Measurements from ENCODE around the gene CCDC60.

The CCDC60 gene, protein sequence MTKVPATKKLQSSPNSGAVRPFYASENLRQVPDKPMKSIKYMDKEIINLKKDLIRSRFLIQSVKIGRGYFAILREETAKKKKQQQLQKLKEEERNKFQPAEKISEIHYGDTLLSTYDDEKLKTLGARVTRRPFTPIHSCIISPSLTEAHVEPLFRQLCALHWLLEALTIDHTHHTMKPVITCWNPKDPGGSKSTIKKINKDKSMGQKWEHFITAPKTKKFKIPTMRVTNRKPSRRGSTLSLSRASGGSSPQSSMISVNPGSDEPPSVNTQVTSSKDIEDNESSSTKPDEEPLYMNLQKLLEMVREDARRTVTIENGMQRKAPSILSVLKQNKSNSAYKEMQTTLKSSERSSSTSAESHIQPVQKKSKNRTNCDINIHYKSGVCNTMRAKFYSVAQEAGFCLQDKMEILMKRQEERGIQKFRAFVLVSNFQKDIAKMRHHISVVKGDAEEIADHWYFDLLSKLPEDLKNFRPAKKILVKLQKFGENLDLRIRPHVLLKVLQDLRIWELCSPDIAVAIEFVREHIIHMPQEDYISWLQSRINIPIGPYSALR

GRCh38 chr12:119334430-119335170 is at the start of gene CCDC60:
Gene CCDC60, plus strand, starts transcription at chr12:119334729. Its CDS starts 448 bp downstream, at chr12:119335177.
- DNase-seq: no peak

DNA sequence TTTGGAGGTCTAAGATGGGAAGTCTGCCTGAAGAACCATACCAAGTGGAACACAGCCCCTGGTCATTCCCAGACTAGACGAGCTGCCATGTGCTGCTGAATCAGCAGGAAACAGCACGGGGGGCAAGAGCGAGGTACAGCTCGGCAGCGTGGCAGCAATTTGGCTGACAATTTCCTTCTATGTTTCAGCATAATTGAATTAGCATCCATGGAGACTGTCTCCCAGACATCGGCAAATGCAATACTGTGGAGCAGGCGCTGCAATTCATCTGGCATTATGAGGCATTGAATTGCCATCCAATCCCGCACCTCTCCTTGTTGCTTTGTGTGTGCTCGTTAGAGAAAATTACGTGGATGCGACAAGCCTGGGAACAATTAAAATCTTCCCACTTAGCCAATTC is 46.0 kb upstream of the CCDC60 start:
- no peak for DNase-seq

- DNase-seq: no peak
These were observed 41.5 kb upstream of the CCDC60 start for GRCh38 chr12:119292893-119293630.

GRCh38 chr12:119294211-119294610 is 40.3 kb upstream of the CCDC60 start:
- DNase-seq: no peak

GRCh38 chr12:119296535-119296934 is 38.0 kb upstream of the CCDC60 start:
- no peak for DNase-seq

DNA sequence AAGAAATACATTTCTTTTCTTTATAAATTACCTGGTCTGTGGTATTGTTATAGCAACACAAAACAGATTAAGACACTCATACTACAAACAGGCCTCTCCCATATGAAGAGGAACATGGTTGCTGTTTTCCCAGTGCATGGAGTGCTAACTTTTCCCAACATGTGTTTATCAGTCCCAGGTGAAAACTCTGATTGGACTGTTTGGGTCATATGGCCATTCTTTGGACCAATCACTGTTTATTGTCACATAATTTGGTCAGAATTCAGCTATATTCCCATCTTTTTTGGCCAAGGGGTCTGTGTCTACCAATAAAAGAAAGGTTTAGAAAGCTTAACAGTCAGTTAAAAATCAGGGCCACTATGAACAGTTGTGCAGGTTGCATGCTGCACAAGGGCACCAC is 35.4 kb upstream of the CCDC60 start:
- DNase-seq: no peak

GRCh38 chr12:119301379-119301778 is 33.1 kb upstream of the CCDC60 start:
- no peak for DNase-seq

DNA sequence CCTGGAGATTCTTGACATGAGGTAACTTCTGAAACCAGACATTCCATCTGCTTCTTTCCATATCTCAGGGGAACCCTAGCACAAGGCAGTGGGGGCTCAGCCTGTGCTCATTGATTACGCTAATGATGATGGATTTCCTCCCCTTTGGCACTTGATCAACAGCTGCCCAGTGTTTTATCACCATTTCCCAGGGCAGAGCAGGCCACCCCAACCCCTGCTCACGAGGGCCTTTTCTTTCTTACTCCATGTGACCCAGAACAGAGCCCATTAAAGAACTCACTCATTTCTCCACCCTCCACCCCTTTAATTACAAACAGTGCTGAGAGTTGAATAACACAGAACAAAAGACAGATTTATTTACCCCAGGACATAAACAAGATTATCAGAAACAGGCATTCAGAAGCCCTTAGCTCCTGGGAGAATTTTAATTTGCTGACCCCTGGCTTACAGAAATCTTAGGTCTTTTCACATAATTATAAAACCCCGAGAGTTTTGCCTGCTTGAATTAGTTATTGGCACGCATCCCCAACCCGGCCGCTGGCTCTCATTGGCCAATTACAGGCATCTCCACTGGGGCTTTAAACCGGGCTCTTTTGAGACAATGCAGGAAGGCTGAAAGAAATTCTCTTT is 32.0 kb upstream of the CCDC60 start:
- DNase-seq: no peak

GRCh38 chr12:119306593-119306992 is 27.9 kb upstream of the CCDC60 start:
- no peak for DNase-seq

GRCh38 chr12:119307747-119308146 is 26.8 kb upstream of the CCDC60 start:
- no peak for DNase-seq

- DNase-seq: no peak
These were observed 25.6 kb upstream of the CCDC60 start for GRCh38 chr12:119308708-119309456.

DNA sequence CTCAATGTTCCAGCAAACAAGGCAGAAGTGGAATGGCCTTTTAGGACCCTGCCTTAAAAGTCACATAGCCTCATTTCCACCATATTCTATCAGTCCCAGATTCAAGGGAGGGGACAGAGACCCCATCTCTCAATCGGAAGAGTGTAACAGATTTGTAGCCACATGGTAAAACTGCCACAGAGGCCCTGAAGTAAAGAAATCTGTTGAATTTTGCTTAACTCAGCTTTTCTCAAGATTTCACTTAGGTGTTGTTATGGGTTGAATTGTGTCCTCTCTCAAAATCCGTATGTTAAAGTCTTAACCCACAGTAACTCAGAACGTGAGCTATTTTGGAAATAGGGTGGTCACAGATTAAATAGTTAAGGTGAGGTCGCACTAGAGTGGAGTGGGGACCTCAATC is 22.7 kb upstream of the CCDC60 start:
- DNase-seq: no peak

DNA sequence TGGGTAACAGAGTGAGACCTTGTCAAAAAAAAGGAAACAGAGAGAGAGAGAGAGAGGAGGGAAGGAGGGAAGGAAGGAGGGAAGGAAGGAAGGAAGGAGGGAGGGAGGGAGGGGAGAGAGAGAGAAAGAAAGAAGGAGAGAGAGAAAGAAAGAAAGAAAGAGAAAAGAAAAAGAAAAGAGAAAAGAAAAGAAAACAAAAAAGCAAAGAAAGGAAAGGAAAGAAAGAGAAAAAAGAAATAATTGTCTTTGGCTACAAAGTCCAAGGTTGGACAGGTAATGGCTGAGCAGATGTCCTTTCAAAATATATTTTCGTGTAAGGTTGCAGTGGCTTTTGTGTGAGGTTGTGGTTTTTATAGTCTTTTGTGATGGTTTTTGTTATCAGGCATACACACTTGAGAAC is 21.6 kb upstream of the CCDC60 start:
- no peak for DNase-seq

DNA sequence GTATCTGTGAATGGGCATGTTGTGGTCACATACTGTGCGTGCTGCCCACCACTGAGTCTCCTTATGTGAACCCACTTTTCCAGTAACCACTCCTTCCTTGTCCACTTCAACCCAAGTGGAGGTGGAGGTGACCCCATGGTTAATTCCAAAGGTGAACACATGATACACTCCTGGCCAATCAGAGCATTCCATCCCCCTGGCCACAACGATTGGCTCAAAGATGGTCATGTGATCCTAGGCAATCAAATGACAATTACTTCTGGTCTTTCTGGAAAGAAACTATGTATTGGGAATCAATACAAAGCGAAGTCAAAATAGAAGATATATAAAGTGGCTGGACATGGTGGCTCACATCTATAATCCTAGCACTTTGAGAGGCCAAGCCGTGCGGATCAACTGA is 20.2 kb upstream of the CCDC60 start:
- DNase-seq: no peak

DNA sequence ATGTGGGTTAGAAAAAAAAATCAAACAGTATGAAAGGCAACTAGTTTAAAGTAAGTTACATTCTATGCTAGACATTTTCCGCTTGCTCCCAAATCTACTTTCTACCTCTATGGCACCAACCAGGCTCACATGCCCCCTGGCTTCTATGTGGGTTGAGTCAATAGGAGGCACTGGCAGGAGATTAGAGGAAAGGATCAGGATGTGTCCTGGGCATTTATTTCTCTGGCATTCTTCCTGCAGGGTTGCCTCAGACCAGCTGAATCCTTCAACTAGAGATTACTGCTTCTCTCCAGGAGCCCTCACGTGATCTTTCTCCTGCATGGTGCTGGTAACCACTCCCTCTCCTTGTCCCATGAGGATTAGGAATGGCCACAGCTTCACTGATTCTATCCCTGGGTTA is 14.9 kb upstream of the CCDC60 start:
- no peak for DNase-seq

- DNase-seq: no peak
These were observed 13.9 kb upstream of the CCDC60 start for GRCh38 chr12:119320678-119321077.

GRCh38 chr12:119322301-119322723 is 12.2 kb upstream of the CCDC60 start:
- DNase-seq: no peak

DNA sequence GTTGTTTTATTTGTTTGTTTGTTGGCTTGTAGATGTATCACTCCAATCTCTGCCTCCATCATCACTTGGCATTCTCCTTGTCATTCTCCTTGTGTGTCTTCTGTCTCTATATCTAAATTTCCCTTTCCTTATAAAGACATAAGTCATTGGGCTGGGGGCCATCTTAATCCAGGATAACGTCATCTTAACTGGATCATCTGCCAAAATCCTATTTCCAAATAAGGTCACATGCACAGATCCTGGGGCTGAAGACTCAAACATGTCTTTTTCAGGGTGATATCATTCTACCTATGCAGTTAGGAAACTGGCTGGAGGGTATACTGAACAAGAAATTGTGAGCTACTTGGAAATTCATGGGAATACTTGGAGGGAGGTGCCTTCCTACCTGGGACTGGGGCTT is 8.7 kb upstream of the CCDC60 start:
- no peak for DNase-seq

DNA sequence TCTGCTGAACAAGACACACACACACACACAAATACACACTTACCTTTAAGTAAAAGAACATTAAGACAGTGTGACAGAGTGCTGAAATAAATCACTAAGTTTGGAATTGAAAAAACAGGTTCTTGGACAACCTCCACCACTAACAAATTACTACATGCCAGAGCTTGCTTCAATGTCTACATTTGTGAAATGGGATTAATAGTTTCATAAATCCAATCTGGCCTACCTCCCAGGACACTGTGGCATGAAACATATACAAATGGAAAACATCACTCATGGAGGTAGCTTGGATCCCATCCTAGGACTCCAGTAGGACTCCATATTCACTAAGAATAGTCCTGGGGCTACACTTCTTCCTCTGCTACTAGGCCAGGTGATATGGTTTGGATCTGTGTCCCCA is 8.2 kb upstream of the CCDC60 start:
- DNase-seq: no peak

DNA sequence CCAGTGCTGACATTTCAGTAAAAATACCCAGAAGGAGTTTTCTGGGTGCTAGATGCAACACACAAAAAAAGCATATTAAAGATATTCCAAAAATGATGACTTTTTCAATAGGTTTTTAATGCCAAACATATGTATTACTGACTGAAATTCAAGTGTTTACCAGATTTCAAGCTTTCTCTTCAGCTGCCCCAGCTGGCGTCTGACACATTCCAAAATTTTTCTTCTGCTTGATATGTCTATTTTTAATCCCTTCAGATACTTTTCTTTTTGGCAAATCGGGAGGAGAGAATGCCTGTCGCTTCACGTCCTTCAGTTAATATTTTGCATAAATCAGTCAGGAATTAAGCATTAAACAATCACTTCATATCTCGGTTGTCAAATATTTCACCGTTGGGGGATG is 7.1 kb upstream of the CCDC60 start:
- no peak for DNase-seq

DNA sequence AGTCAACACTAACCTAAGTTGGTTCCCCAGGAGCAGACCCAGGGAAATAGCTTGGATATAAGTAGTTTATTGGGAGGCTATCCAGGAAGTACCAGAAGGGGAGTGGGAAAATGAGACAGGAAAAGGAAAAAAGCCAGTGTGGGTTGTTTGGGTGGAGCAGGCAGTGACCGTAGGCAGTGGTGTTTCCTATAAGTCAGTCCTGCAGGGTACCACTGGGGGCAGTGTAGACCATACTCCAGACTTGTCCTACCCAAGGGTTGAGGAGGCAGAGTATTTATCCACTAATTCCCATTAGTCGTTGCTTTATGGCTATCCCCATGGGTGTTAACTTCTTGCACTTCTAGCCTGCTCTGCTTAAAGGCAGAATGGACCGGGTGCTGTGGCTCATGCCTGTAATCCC is 6.4 kb upstream of the CCDC60 start:
- DNase-seq: peak; percentile 3

Data from activated CD4-positive, alpha-beta T cell treated with anti-CD3 and anti-CD28 coated beads, Interleukin-2, Interleukin-6, amounts not matched to agents 100 ng/mL and 50 ng/mL, durations not matched to agents 16 hours and 8 hours (primary cell).